Endodermal cell (in vitro differentiated cells): ENCODE data around the gene FASTKD1. TPM values are rescaled to one million over a fixed set of nuclear protein-coding genes. Genes with fewer than 3 reads are reported as not detected.
"Not testable (repeated sequence)": the region's sequence is repeated elsewhere in the genome, so short reads cannot be mapped to it uniquely, and the experiment has no call there.

Experiments
- DNase-seq: peaks from one replicate; pipeline ENCODE4 v3.0.0-alpha.2; 2017
- H3K27ac ChIP-seq: 2 replicates; pipeline ENCODE4 v1.5.1; 2013; ENCODE audit warnings: mild to moderate bottlenecking, low read depth, low read length, moderate library complexity
- H3K27me3 ChIP-seq: 2 replicates; pipeline ENCODE4 v1.6.1; 2013; ENCODE audit warnings: mild to moderate bottlenecking, low read length, moderate library complexity; ENCODE audit not compliant: insufficient read depth, control insufficient read depth, poor library complexity, severe bottlenecking
- H3K36me3 ChIP-seq: 2 replicates; pipeline ENCODE4 v1.7.0; 2013; ENCODE audit warnings: mild to moderate bottlenecking, low read length, moderate library complexity; ENCODE audit not compliant: control insufficient read depth, insufficient read depth
- H3K4me1 ChIP-seq: one replicate; pipeline ENCODE4 v1.7.0; 2013; ENCODE audit warnings: low read length; ENCODE audit not compliant: control insufficient read depth, insufficient read depth
- H3K4me3 ChIP-seq: 2 replicates; pipeline ENCODE4 v1.5.1; 2013; ENCODE audit warnings: mild to moderate bottlenecking, low read length, moderate library complexity
- H3K9ac ChIP-seq: 2 replicates; pipeline ENCODE4 v1.6.1; 2013; ENCODE audit warnings: mild to moderate bottlenecking, low read length, moderate library complexity; ENCODE audit not compliant: poor library complexity, severe bottlenecking; ENCODE audit errors: extremely low read depth
- H3K9me3 ChIP-seq: 2 replicates; pipeline ENCODE4 v1.6.1; 2013; ENCODE audit warnings: mild to moderate bottlenecking, low read length, moderate library complexity; ENCODE audit not compliant: control insufficient read depth
- H3K27ac Mint-ChIP-seq: 2 replicates; pipeline ENCODE4 v1.8.0; 2020; ENCODE audit warnings: mixed read lengths
- H3K27me3 Mint-ChIP-seq: 2 replicates; pipeline ENCODE4 v1.8.0; 2021; ENCODE audit warnings: mild to moderate bottlenecking, mixed read lengths; ENCODE audit not compliant: insufficient read depth
- H3K36me3 Mint-ChIP-seq: 2 replicates; pipeline ENCODE4 v1.8.0; 2020; ENCODE audit warnings: low read depth, mixed read lengths
- H3K4me1 Mint-ChIP-seq: 2 replicates; pipeline ENCODE4 v1.8.0; 2020; ENCODE audit warnings: mixed read lengths
- H3K4me3 Mint-ChIP-seq: 2 replicates; pipeline ENCODE4 v1.8.0; 2020; ENCODE audit warnings: mild to moderate bottlenecking, moderate library complexity, mixed read lengths
- H3K9me3 Mint-ChIP-seq: 2 replicates; pipeline ENCODE4 v1.8.0; 2020; ENCODE audit warnings: mild to moderate bottlenecking, mixed read lengths
- CTCF ChIP-seq: fragments of 200-600 bp; sonication (generic); conservative IDR thresholded peaks from 2 replicates; pipeline ENCODE4 v1.5.0; 2021; ENCODE audit warnings: antibody characterized with exemption, mild to moderate bottlenecking
- WGBS, 2 experiments: methylation state at CpG; one replicate each; pipeline versions ENCODE4 v1.1.5 to v1.1.7; 2013; ENCODE audit warnings: missing lambda C conversion rate in 2 of 2, mixed read lengths in 1 of 2; ENCODE audit not compliant: insufficient coverage in 1 of 2, insufficient read length in 1 of 2; 5-methylcytosine and 5-hydroxymethylcytosine counted together
- total RNA-seq, 2 donors: library from RNA; stranded (reverse); fragmentation: NEBNext Ultra II Directional in 1 of 2; extraction: Animal tissue kit (Norgen Biotek cat#: 25700) in 1 of 2; gene quantifications; 2 replicates in 1 of 2; 3 replicates in 1 of 2; pipeline ENCODE4 v1.2.1, GENCODE V29; 2021

FASTKD1 gene
- total RNA-seq, 2 donors from 2014 or later: 45.2 to 56.0 TPM

GRCh38 chr2:169520896-169521295, 52.8 kb downstream of the FASTKD1 start:
- Mint-ChIP-seq H3K27ac (no peak overlapping the region), H3K4me1 (peaks cover 10% of the 10 kb centered on the region), H3K27me3 (no peaks in the 10 kb centered on the region), H3K4me3 (no peak overlapping the region), H3K9me3 (no peaks in the 10 kb centered on the region), H3K36me3 (no peaks in the 10 kb centered on the region)
- H3K4me1 ChIP-seq: no peaks in the 10 kb centered on the region
- no peaks in the 10 kb centered on the region for H3K9me3 ChIP-seq
- TF ChIP-seq CTCF: no peak
- H3K27me3 ChIP-seq: no peaks in the 10 kb centered on the region
- no peak overlapping the region for H3K4me3 ChIP-seq
- H3K27ac ChIP-seq: no peak overlapping the region
- no peak for DNase-seq
- H3K36me3 ChIP-seq: no peaks in the 10 kb centered on the region
- H3K9ac ChIP-seq: no peak overlapping the region

GRCh38 chr2:169516488-169516995, 57.1 kb downstream of the FASTKD1 start:
- H3K9me3 ChIP-seq, H3K4me3 Mint-ChIP-seq, H3K4me1 ChIP-seq, H3K27me3 ChIP-seq, H3K27me3 Mint-ChIP-seq, H3K4me1 Mint-ChIP-seq, H3K27ac ChIP-seq, H3K27ac Mint-ChIP-seq, H3K9ac ChIP-seq, H3K36me3 ChIP-seq, H3K9me3 Mint-ChIP-seq, H3K36me3 Mint-ChIP-seq, DNase-seq, H3K4me3 ChIP-seq: not testable (repeated sequence)
- 87 to 95% methylated on average over 10 of the region's 10 CpGs for WGBS, 2 experiments

- not testable (repeated sequence) for H3K27ac Mint-ChIP-seq, H3K4me1 Mint-ChIP-seq, H3K27ac ChIP-seq, H3K27me3 ChIP-seq, H3K9me3 Mint-ChIP-seq, H3K9ac ChIP-seq, H3K9me3 ChIP-seq, H3K4me3 Mint-ChIP-seq, H3K4me1 ChIP-seq, H3K27me3 Mint-ChIP-seq, H3K36me3 ChIP-seq, DNase-seq, H3K36me3 Mint-ChIP-seq, H3K4me3 ChIP-seq
- 95 to 100% methylated on average over 4 to 7 of the region's 7 CpGs for whole genome bisulfite sequencing, 2 experiments
Observed at GRCh38 chr2:169514758-169515157, 58.9 kb downstream of the FASTKD1 start.

GRCh38 chr2:169513926-169514325, 59.7 kb downstream of the FASTKD1 start:
- Mint-ChIP-seq H3K4me3 (no peak overlapping the region), H3K27me3 (no peaks in the 10 kb centered on the region), H3K27ac (no peak overlapping the region), H3K4me1 (peaks cover 7% of the 10 kb centered on the region), H3K9me3 (no peaks in the 10 kb centered on the region), H3K36me3 (no peaks in the 10 kb centered on the region)
- no peak overlapping the region for H3K27ac ChIP-seq
- WGBS, 2 experiments: 91% methylated on average over 2 of the region's 3 CpGs; no CpG with 5 or more reads in 1 of the 2 experiments
- H3K27me3 ChIP-seq: no peaks in the 10 kb centered on the region
- no peak for TF ChIP-seq CTCF
- DNase-seq: no peak
- no peak overlapping the region for H3K9ac ChIP-seq
- H3K4me3 ChIP-seq: no peak overlapping the region
- H3K9me3 ChIP-seq: no peaks in the 10 kb centered on the region
- no peaks in the 10 kb centered on the region for H3K36me3 ChIP-seq
- peaks cover 9% of the 10 kb centered on the region for H3K4me1 ChIP-seq
